HepG2 (cell line): ENCODE results near the gene PKD1L1. TPM values are rescaled to one million over a fixed set of nuclear protein-coding genes. Genes with fewer than 3 reads are reported as not detected.

Experiments used
- BCL6 ChIP-seq: IDR thresholded peaks from 2 replicates; pipeline ENCODE4 v1.6.1; 2016; ENCODE audit warnings: missing genetic modification reagents, missing compliant biosample characterization
- BRD4 ChIP-seq: sonication (generic); formaldehyde crosslinking; IDR thresholded peaks from 2 replicates; pipeline ENCODE4 v1.4.0; 2020; ENCODE audit warnings: missing genetic modification reagents
- CBX5 ChIP-seq: sonication (generic); formaldehyde crosslinking; IDR thresholded peaks from 2 replicates; pipeline ENCODE4 v1.4.0; 2020; ENCODE audit warnings: missing genetic modification reagents, borderline replicate concordance
- DNMT1 ChIP-seq: sonication (generic); formaldehyde crosslinking; IDR thresholded peaks from 2 replicates; pipeline ENCODE4 v1.5.1; 2020; ENCODE audit warnings: mild to moderate bottlenecking, missing genetic modification reagents
- FOXA3 ChIP-seq: IDR thresholded peaks from 2 replicates; pipeline ENCODE4 v1.6.1; 2016; ENCODE audit warnings: missing genetic modification reagents, missing compliant biosample characterization
- HDAC2 ChIP-seq: sonication (generic); formaldehyde crosslinking; IDR thresholded peaks from 2 replicates; pipeline ENCODE4 v1.4.0; 2020; ENCODE audit warnings: missing genetic modification reagents
- HNF4A ChIP-seq: sonication (generic); formaldehyde crosslinking; IDR thresholded peaks from 2 replicates; pipeline ENCODE4 v1.4.0; 2020; ENCODE audit warnings: missing genetic modification reagents
- HNRNPLL ChIP-seq: fragments of 200-400 bp; formaldehyde crosslinking; IDR thresholded peaks from 2 replicates; pipeline ENCODE4 v1.6.1; 2017; ENCODE audit warnings: mild to moderate bottlenecking, low read depth, low read length; ENCODE audit not compliant: poor library complexity, severe bottlenecking
- HOXA3 ChIP-seq: sonication (generic); formaldehyde crosslinking; IDR thresholded peaks from 2 replicates; pipeline ENCODE4 v1.5.0; 2020; ENCODE audit warnings: missing genetic modification reagents
- ISL2 ChIP-seq: sonication (generic); formaldehyde crosslinking; IDR thresholded peaks from 2 replicates; pipeline ENCODE4 v1.5.0; 2020; ENCODE audit warnings: missing genetic modification reagents
- NR2F6 ChIP-seq, 2 experiments: IDR thresholded peaks; 2 replicates each; pipeline ENCODE4 v1.6.1; 2016; ENCODE audit warnings: antibody characterized with exemption in 1 of 2, mild to moderate bottlenecking in 1 of 2
- PCBP2 ChIP-seq: fragments of 200-400 bp; formaldehyde crosslinking; optimal IDR thresholded peaks from 2 replicates; pipeline ENCODE3; 2018; ENCODE audit warnings: low read length, low read depth; ENCODE audit not compliant: poor library complexity, severe bottlenecking
- PITX1 ChIP-seq: sonication (generic); formaldehyde crosslinking; IDR thresholded peaks from 2 replicates; pipeline ENCODE4 v1.5.1; 2020; ENCODE audit warnings: mild to moderate bottlenecking, missing genetic modification reagents
- SOX13 ChIP-seq, 3 experiments: fragments of 450-650 bp in 1 of 3; sonication (generic) in 1 of 3; formaldehyde crosslinking in 1 of 3; IDR thresholded peaks in 2 of 3; conservative IDR thresholded peaks in 1 of 3; 2 replicates each; pipeline versions ENCODE4 v1.5.0 to v1.6.1; 2016 to 2020; ENCODE audit warnings: antibody characterized with exemption in 1 of 3, mild to moderate bottlenecking in 1 of 3, missing compliant biosample characterization in 1 of 3, missing genetic modification reagents in 1 of 3, moderate library complexity in 1 of 3
- SOX5 ChIP-seq: IDR thresholded peaks from 2 replicates; pipeline ENCODE4 v1.6.1; 2016; ENCODE audit warnings: borderline replicate concordance
- SRSF4 ChIP-seq: fragments of 200-400 bp; formaldehyde crosslinking; IDR thresholded peaks from one replicate; pipeline ENCODE4 v1.6.1; 2018; ENCODE audit warnings: mild to moderate bottlenecking, low read depth, low read length, moderate library complexity; ENCODE audit not compliant: poor library complexity, severe bottlenecking
- ZMYM2 ChIP-seq: sonication (generic); formaldehyde crosslinking; IDR thresholded peaks from 2 replicates; pipeline ENCODE4 v1.8.0; 2022; ENCODE audit warnings: mild to moderate bottlenecking, missing genetic modification reagents
- ZMYM4 ChIP-seq: sonication (generic); formaldehyde crosslinking; IDR thresholded peaks from 2 replicates; pipeline ENCODE4 v1.8.1; 2023; ENCODE audit warnings: mild to moderate bottlenecking, missing genetic modification reagents
- ZNF614 ChIP-seq: IDR thresholded peaks from 2 replicates; pipeline ENCODE4 v1.6.1; 2018; ENCODE audit warnings: missing biosample characterization, missing genetic modification reagents, inconsistent platforms, borderline replicate concordance
- ZNF770 ChIP-seq: sonication (generic); formaldehyde crosslinking; IDR thresholded peaks from 2 replicates; pipeline ENCODE4 v1.5.0; 2020; ENCODE audit warnings: mild to moderate bottlenecking, missing genetic modification reagents
- polyA plus RNA-seq, 8 experiments: library from polyadenylated mRNA; depleted of rRNA in 3 of 8; stranded (reverse) in 7 of 8; unstranded in 1 of 8; fragments of >200 nt; fragmentation: Illumina TruSeq in 4 of 8; extraction: Trizol in 4 of 8; gene quantifications; 2 replicates each; pipeline versions ENCODE4 v1.2.1 to v1.2.3, GENCODE V29; 2011 to 2016; ENCODE audit warnings: low read depth in 4 of 8, missing spikeins in 1 of 8, mixed read lengths in 1 of 8; ENCODE audit not compliant: insufficient read depth in 1 of 8
- total RNA-seq, 5 experiments: library from RNA; depleted of rRNA; stranded (reverse); fragments of >200 nt; fragmentation: Illumina TruSeq; extraction: Trizol; gene quantifications; 2 replicates each; pipeline ENCODE4 v1.2.3, GENCODE V29; 2016; ENCODE audit warnings: low read depth in 1 of 5
- TF ChIP-seq, protein P1 (sequence below): sonication (generic); formaldehyde crosslinking; IDR thresholded peaks from 2 replicates; pipeline ENCODE4 v1.4.0; 2020; ENCODE audit warnings: missing genetic modification reagents

The PKD1L1 gene
- total and polyA plus RNA-seq, 2 of the 13 experiments (the other 11 are each of a cell fraction or from before 2014, with no cell fraction given): 0.01 TPM; not detected in 1

DNA sequence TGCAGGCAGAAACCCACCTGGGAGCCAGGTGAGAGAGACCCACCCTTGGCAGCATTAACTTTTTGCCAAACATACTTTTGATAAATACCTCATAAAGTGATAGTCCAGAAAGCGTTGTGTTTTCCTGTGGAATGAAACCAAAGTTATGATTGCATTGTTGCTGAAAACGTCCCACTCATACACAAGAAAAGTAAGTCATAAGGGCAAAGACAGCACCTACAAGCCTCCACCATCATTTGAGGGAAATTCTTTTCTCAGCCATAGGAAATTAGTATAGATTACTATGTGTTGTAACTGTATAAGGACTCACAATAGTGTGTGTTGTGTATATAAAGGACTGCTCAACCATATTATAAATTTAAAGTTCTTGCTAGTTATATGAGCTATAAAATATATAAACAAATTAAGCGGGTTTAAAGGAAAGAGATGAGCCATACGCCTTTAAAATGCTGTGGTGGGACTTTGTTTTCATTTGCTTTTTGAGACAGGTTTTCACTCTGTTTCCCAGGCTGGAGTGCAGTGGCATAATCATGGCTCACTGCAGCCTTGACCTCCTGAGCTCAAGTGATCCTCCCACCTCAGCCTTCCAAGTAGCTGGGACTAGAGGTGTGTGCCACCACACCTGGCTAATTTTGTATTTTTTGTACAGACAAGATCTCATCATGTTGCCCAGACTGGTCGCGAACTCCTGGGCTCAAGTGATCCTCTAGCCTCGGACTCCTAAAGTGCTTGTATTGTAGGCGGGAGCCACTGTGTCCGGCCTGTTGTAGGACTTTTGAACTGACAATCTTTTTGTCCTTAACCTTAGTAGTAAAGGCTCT is 160.8 kb downstream of the PKD1L1 start (continued):
- TF ChIP-seq, protein P1, sequence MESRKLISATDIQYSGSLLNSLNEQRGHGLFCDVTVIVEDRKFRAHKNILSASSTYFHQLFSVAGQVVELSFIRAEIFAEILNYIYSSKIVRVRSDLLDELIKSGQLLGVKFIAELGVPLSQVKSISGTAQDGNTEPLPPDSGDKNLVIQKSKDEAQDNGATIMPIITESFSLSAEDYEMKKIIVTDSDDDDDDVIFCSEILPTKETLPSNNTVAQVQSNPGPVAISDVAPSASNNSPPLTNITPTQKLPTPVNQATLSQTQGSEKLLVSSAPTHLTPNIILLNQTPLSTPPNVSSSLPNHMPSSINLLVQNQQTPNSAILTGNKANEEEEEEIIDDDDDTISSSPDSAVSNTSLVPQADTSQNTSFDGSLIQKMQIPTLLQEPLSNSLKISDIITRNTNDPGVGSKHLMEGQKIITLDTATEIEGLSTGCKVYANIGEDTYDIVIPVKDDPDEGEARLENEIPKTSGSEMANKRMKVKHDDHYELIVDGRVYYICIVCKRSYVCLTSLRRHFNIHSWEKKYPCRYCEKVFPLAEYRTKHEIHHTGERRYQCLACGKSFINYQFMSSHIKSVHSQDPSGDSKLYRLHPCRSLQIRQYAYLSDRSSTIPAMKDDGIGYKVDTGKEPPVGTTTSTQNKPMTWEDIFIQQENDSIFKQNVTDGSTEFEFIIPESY: peak; percentile 57; the same call in 1 of the 2 replicates
- TF ChIP-seq SRSF4: no peak
- TF ChIP-seq PITX1 (CRISPR knock-in tag): peak; percentile 42; the same call in 1 of the 2 replicates
- TF ChIP-seq BRD4 (CRISPR knock-in tag): 0 out of 2 replicates have a peak, but pooled peaks have one; percentile 39
- TF ChIP-seq BCL6 (CRISPR knock-in tag): 0 out of 2 replicates have a peak, but pooled peaks have one; percentile 10
- TF ChIP-seq NR2F6 (IDR thresholded peaks at IDR 0.05): peak; percentile 52; the same call in 1 of the 2 replicates
- TF ChIP-seq NR2F6 (CRISPR knock-in tag; IDR thresholded peaks at IDR 0.05): peak; percentile 52; the same call in 1 of the 2 replicates
- TF ChIP-seq ISL2: 0 out of 2 replicates have a peak, but pooled peaks have one; percentile 33
- TF ChIP-seq HNF4A (CRISPR knock-in tag): peak; percentile 67
- TF ChIP-seq ZMYM2 (CRISPR knock-in tag): 0 out of 2 replicates have a peak, but pooled peaks have one; percentile 24
- no peak for TF ChIP-seq CBX5
- 0 out of 2 replicates have a peak, but pooled peaks have one; percentile 28 for TF ChIP-seq ZNF614
- TF ChIP-seq DNMT1: no peak
- TF ChIP-seq HDAC2 (CRISPR knock-in tag): peak; percentile 19; the same call in 1 of the 2 replicates
- TF ChIP-seq SOX13 (IDR thresholded peaks at IDR 0.05): no peak
- peak in 1 of 2 experiments; percentile 46; a peak in 2 of 4 replicates for TF ChIP-seq SOX13 (CRISPR knock-in tag; conservative IDR thresholded peaks at IDR 0.05 in 1 of 2, IDR thresholded peaks at IDR 0.05 in 1 of 2)
- TF ChIP-seq PCBP2: no peak
- peak; percentile 47; the same call in 1 of the 2 replicates for TF ChIP-seq HOXA3 (CRISPR knock-in tag)
- TF ChIP-seq SOX5 (CRISPR knock-in tag): peak; percentile 15; the same call in 1 of the 2 replicates
- no peak for TF ChIP-seq HNRNPLL
- TF ChIP-seq FOXA3: 0 out of 2 replicates have a peak, but pooled peaks have one; percentile 25
- peak; percentile 92 for TF ChIP-seq ZNF770 (CRISPR knock-in tag)
- peak; percentile 27; the same call in 1 of the 2 replicates for TF ChIP-seq ZMYM4 (CRISPR knock-in tag)
